ENCODE data around the gene TRIB2. TPM values are rescaled to one million over a fixed set of nuclear protein-coding genes. Genes with fewer than 3 reads are reported as not detected.

Gene TRIB2
- total RNA-seq, 4 donors from 2014 or later: 26.1 to 52.5 (median 29.1) TPM

GRCh38 chr2:12701786-12702167 lies 15.0 kb upstream of the TRIB2 start:
- intact Hi-C loops (cut with DNase I; ENCODE audit: low total_unique reads): no loop called here
- no peak for TF ChIP-seq POLR2A (IDR thresholded peaks at IDR 0.05)
- TF ChIP-seq CTCF (IDR thresholded peaks at IDR 0.05): no peak
- WGBS, 2 donors: 79 to 89% methylated on average over 5 of the region's 5 CpGs
- H3K4me3 ChIP-seq (ENCODE audit: low read depth, poor library complexity, severe bottlenecking): no peak overlapping the region
- no peak for DNase-seq (ENCODE audit: low spot score in 2 of 2)

- TF ChIP-seq CTCF (IDR thresholded peaks at IDR 0.05): no peak
- no peak for TF ChIP-seq POLR2A (IDR thresholded peaks at IDR 0.05)
- no peak overlapping the region for H3K4me3 ChIP-seq (ENCODE audit: low read depth, poor library complexity, severe bottlenecking)
- intact Hi-C loops (cut with DNase I; ENCODE audit: low total_unique reads): no loop called here
- DNase-seq (ENCODE audit: low spot score in 2 of 2): no peak
- 31% methylated on average over 7 of the region's 7 CpGs for WGBS, 2 donors
These were observed 14.3 kb upstream of the TRIB2 start for GRCh38 chr2:12702168-12703121.

- no peak overlapping the region for H3K4me3 ChIP-seq (ENCODE audit: low read depth, poor library complexity, severe bottlenecking)
- intact Hi-C loops (cut with DNase I; ENCODE audit: low total_unique reads): no loop called here
- TF ChIP-seq CTCF (IDR thresholded peaks at IDR 0.05): no peak
- no peak for TF ChIP-seq POLR2A (IDR thresholded peaks at IDR 0.05)
- DNase-seq (ENCODE audit: low spot score in 2 of 2): no peak
These were observed 12.4 kb upstream of the TRIB2 start for GRCh38 chr2:12704378-12704777.

- no peak for TF ChIP-seq CTCF (IDR thresholded peaks at IDR 0.05)
- TF ChIP-seq POLR2A (IDR thresholded peaks at IDR 0.05): no peak
- DNase-seq (ENCODE audit: low spot score in 2 of 2): no peak
- no peak overlapping the region for H3K4me3 ChIP-seq (ENCODE audit: low read depth, poor library complexity, severe bottlenecking)
- intact Hi-C loops (cut with DNase I; ENCODE audit: low total_unique reads): no loop called here
- WGBS, 2 donors: 77 to 100% methylated on average over 1 of the region's 1 CpG
These were observed 11.5 kb upstream of the TRIB2 start for GRCh38 chr2:12705230-12705629.

- intact Hi-C loops (cut with DNase I; ENCODE audit: low total_unique reads): no loop called here
- DNase-seq (ENCODE audit: low spot score in 2 of 2): no peak
- no peak overlapping the region for H3K4me3 ChIP-seq (ENCODE audit: low read depth, poor library complexity, severe bottlenecking)
- WGBS, 2 donors: 91 to 97% methylated on average over 2 of the region's 2 CpGs
- no peak for TF ChIP-seq CTCF (IDR thresholded peaks at IDR 0.05)
- no peak for TF ChIP-seq POLR2A (IDR thresholded peaks at IDR 0.05)
These were observed 11.0 kb upstream of the TRIB2 start for GRCh38 chr2:12705742-12706141.

Data from lower leg skin (tissue), 4 donors.